HG03045 (cell line): ENCODE data around the gene FBP1.
"Not testable (repeated sequence)": the region's sequence is repeated elsewhere in the genome, so short reads cannot be mapped to it uniquely, and the experiment has no call there.

ENCODE experiments used
- ATAC-seq: cut with Tn5 transposase; IDR thresholded peaks from one replicate; pipeline ENCODE4 v1.9.1; 2021; ENCODE audit warnings: mild to moderate bottlenecking, moderate library complexity; ENCODE audit not compliant: unreplicated experiment

Gene FBP1

GRCh38 chr9:94622087-94622800, 17.1 kb downstream of the FBP1 start:
- ATAC-seq, result no peak

GRCh38 chr9:94619026-94619425, 20.3 kb downstream of the FBP1 start:
- ATAC-seq, result no peak

- no peak for ATAC-seq
These were observed 26.3 kb downstream of the FBP1 start for GRCh38 chr9:94613003-94613402.

- no peak for ATAC-seq
These were observed 27.2 kb downstream of the FBP1 start for GRCh38 chr9:94612071-94612470.

- ATAC-seq, result no peak
These were observed 27.7 kb downstream of the FBP1 start for GRCh38 chr9:94611638-94612068.

GRCh38 chr9:94610181-94610606, 29.1 kb downstream of the FBP1 start:
- ATAC-seq, result no peak

GRCh38 chr9:94607423-94607691, 32.0 kb downstream of the FBP1 start:
- ATAC-seq, result no peak

GRCh38 chr9:94606646-94607422, 32.5 kb downstream of the FBP1 start:
- no peak for ATAC-seq

GRCh38 chr9:94603259-94604160, 35.8 kb downstream of the FBP1 start:
- no peak for ATAC-seq

GRCh38 chr9:94602666-94603065, 36.7 kb downstream of the FBP1 start:
- no peak for ATAC-seq

- ATAC-seq, result no peak
These were observed 38.6 kb downstream of the FBP1 start for GRCh38 chr9:94600715-94601114.

- ATAC-seq, result no peak
These were observed 39.1 kb downstream of the FBP1 start for GRCh38 chr9:94600258-94600657.

- no peak for ATAC-seq
These were observed 40.2 kb downstream of the FBP1 start for GRCh38 chr9:94599102-94599501.

- ATAC-seq, result no peak
These were observed 45.6 kb downstream of the FBP1 start, which contains the start of gene FBP2 for GRCh38 chr9:94593459-94594345. Gene FBP2 (minus strand): TSS chr9:94593824. CDS start chr9:94593726, 98 bp downstream.

GRCh38 chr9:94592683-94593082, 46.6 kb downstream of the FBP1 start:
- not testable (repeated sequence) for ATAC-seq

- ATAC-seq, result no peak
These were observed 47.4 kb downstream of the FBP1 start for GRCh38 chr9:94591876-94592275.

GRCh38 chr9:94591046-94591545, 48.2 kb downstream of the FBP1 start:
- not testable (repeated sequence) for ATAC-seq

- no peak for ATAC-seq
These were observed 50.6 kb downstream of the FBP1 start for GRCh38 chr9:94588681-94589080.

- ATAC-seq, result no peak
These were observed 52.5 kb downstream of the FBP1 start for GRCh38 chr9:94586814-94587213.

GRCh38 chr9:94586316-94586715, 53.0 kb downstream of the FBP1 start:
- ATAC-seq, result no peak
